GM18519 (cell line): Measurements from ENCODE around the gene AKAP12.

Source experiments
- ATAC-seq: cut with Tn5 transposase; IDR thresholded peaks from one replicate; pipeline ENCODE4 v1.9.1; 2021; ENCODE audit warnings: mild to moderate bottlenecking, moderate library complexity; ENCODE audit not compliant: unreplicated experiment, low FRiP score

Gene AKAP12

DNA sequence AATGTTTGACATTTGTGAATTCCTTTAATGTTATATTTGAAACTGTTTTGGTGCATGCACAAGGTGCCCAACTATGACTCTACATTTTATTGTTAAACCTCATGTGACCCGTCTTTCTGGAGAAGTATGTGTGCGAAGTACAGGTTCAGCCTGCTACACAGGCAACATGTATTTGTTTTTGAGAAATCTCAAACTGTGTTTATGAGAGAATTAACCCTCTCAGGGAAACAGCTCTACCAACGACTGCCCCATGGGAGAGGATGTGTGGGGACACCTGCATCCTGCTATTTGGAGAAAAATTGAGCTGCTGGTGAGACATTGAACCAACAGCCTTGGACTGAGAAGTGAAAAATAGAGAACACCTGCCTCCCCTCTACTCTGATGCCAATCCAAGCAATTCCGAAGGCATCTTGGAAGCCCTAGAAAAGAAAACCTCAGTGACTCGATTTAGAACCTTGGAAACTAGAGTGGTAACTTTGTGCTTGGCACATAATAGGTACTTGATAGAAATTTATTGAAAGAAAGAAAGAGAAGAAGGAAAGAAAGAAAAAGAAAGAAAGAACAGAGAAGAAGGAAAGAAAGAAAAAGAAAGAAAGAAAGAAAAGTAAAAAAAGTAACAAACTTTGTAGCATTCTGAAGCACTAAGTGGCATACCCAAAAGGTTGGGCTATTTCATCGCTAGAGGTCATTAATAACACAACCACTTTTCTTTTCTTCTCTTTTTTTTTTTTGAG is 2.9 kb upstream of the AKAP12 start:
- ATAC-seq, result no peak

DNA sequence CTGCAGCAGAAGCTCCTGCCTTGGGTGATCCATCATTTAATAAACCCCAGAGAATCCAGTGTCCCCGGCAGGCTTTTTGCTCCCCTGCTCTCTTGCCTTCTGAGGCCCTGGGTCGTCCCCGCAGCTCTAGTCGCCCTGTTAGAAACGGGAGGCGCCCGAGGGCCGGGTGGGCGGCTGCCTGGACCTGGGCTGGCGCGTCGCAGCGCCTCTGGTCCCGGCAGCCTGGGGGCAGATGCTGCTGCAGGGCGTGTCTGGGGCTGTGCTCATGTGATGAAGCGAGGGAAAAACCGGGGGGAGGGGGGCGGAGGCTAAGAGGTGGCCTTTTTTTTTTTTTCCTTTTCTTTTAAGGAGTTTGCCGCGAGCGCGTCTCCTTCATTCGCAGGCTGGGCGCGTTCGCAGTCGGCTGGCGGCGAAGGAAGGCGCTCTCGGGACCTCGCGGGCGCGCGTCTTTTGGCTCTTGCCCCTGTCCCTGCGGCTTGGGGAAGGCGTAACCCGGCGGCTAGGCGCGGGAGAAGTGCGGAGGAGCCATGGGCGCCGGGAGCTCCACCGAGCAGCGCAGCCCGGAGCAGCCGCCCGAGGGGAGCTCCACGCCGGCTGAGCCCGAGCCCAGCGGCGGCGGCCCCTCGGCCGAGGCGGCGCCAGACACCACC is 394 bp downstream of the AKAP12 start:
- ATAC-seq, result no peak

GRCh38 chr6:151240791-151241642 is 1.2 kb downstream of the AKAP12 start:
- ATAC-seq, result no peak

- ATAC-seq, result no peak
These were observed 2.1 kb downstream of the AKAP12 start for GRCh38 chr6:151241853-151242252.

- ATAC-seq, result no peak
These were observed 2.7 kb downstream of the AKAP12 start for GRCh38 chr6:151242420-151242861.

GRCh38 chr6:151243481-151243880 is 3.7 kb downstream of the AKAP12 start:
- no peak for ATAC-seq

DNA sequence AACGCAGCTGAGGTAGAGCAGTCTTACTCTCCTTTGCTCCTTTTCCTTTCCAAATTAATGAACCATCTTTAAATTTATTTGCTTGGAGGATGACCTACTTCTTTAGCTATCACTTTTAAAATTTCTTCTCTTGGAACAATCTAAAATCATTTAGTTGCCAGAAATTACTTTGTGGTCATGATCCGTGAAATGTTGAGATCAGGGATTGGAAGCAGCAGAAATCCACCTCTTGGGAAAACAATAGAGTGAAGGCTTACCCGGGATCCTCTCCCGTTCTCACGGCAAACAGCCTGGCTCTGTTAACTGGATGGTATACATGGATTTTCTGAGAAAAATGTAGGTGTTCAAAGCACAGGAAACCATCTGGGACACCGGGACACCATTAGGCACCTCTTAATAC is 7.7 kb downstream of the AKAP12 start:
- ATAC-seq, result no peak

- ATAC-seq, result no peak
These were observed 8.5 kb downstream of the AKAP12 start for GRCh38 chr6:151248295-151248694.

DNA sequence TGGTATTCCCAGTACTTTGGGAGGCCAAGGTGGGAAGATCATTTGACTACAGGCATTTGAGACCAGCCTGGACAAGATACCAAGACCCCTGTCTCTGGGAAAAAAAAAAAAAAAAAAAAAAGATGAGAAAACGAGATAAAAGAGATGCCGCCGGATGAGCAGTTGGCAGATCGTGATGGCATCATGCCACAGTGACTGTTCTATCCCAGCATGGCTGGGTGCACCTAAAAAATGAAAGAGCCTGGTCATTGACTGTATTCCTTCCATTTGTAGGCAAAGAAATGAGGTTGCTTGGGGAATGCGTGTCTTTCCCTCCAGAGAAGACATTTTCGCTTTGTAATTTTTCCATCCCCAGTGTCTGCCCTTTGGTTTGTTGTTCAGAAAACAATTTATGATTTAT is 12.9 kb downstream of the AKAP12 start:
- ATAC-seq, result no peak

DNA sequence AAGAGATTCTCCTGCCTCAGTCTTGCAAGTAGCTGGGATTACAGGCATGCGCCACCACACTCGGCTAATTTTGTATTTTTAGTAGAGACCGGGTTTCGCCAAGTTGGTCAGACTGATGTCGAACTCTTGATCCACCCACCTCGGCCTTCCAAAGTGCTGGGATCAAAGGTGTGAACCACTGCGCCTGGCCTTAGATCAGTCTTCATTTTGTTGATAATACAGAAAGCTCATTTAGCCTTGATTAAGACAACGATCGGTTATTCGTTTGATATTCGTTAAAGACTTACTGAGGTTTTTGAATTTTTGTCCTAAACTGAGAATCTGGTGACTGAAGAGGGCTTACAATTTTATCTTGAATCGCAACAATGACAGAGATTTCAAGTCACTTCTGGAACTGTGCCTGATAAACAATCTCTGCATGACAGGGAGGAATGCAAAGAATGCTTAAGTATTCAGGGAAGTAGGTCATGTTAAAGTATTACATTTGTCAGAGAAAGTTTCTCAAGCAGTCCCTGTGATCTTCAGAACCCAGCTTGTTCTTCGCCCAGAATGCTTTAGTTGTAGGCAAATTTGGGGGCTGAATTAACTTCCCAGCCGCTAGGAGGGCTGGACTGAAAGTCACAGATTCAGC is 14.8 kb downstream of the AKAP12 start:
- ATAC-seq, result no peak

DNA sequence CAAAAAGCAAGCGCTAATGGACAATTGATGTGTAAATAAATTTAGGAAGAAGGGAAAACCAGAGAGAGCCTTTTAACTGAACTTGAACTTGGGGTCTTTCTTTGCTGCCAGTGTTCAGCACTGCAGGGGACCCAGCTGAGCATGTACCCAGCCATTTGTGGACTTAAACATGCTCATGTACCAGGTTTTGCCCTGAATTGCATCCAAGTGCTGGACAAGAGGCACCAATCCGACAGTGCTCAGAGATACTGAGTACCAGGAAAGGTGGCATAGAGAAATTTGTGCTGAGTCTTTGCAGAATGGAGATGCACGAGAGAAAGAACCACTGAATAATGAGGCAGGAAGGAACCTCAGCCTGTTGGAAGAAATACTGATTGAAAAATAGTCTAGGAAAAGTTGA is 16.0 kb downstream of the AKAP12 start:
- no peak for ATAC-seq

- no peak for ATAC-seq
These were observed 18.2 kb downstream of the AKAP12 start for GRCh38 chr6:151257985-151258445.

DNA sequence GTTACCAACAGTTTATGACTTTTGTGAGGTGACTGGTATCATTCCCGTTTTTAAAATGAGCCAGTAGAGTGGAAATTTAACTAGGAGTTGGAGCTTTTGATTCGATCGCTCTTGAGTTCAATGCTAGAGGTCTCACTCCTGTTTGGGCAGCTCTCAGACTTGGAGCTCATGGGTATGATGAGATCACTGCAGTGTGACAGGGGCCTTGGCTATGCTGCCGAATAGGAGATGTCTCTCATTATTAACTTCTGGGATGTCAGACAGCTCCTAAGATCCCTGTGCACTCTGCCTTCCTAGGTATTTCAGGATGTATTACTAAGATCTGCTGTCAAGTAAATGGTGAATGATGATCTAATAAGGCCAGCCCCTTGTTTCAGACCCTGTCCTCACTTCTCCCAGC is 20.4 kb downstream of the AKAP12 start:
- ATAC-seq, result no peak

DNA sequence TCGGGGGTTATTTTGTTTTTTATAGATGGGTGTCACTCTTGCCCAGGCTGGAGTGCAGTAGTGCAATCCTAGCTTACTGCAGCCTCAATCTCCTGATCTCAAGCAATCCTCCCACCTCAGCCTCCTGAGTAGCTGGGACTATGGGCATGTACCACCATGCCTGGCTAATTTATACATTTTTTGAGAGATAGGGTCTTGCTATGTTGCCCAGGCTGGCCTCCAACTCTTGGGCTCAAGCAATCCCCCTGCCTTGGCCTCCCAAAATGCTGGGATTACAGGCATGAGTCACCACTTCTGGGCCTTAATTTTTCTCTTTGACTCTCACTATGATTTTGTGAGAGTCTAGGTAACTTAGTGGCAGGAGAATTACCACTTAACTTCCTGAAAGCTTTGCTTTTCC is 23.3 kb downstream of the AKAP12 start:
- ATAC-seq, result no peak

GRCh38 chr6:151263967-151264366 is 24.2 kb downstream of the AKAP12 start:
- no peak for ATAC-seq

GRCh38 chr6:151265282-151265681 is 25.5 kb downstream of the AKAP12 start:
- ATAC-seq, result no peak

DNA sequence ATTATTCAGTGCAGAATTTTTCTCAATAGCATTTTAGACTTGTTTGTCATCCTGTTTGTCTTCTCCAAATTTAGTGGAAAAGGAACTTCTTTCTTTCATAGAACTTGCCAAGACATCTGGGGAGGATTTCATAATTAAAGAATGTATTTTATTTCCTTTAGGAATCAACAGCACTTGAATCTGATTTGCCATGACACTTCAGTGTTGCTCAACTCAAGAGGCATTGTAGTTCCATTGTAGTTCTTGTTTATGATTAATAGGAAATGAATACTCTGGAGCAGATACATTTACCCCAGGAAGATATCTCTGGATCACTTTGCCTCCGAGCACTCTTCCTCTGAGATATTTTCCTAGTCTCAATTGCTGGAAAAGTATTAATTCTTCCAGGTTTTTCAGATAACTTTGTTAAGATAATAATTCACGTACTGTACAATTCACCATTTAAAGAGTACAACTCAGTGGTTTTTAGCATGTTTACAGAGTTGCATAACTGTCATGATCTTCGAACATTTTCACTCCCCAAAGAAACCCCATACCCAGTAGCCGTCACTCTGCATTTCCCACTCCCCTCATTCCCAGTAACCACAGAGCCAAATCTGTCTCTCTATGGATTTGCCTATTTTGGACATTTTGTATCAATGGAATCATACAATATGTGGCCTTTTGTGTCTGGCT is 29.7 kb downstream of the AKAP12 start:
- no peak for ATAC-seq

DNA sequence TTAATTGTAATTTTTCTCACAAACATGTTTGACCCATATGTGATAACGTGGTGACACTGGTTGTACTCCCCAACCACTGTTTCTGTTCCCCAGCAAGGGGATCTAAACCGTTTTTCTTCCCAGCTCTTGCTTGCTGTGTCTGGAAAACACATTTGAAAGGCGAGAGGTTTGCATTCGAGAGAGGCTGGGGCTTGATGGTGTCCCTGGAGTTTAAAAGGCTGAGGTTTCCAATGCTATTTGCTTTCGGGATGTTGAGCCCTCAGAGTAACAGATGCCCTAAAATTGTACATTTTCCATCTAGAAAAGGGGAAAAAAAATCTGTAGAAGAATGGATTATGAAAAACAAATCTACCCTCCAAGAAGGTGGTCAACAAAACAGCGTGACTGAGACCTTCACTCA is 35.4 kb downstream of the AKAP12 start:
- no peak for ATAC-seq

- no peak for ATAC-seq
These were observed 35.8 kb downstream of the AKAP12 start for GRCh38 chr6:151275566-151275965.

DNA sequence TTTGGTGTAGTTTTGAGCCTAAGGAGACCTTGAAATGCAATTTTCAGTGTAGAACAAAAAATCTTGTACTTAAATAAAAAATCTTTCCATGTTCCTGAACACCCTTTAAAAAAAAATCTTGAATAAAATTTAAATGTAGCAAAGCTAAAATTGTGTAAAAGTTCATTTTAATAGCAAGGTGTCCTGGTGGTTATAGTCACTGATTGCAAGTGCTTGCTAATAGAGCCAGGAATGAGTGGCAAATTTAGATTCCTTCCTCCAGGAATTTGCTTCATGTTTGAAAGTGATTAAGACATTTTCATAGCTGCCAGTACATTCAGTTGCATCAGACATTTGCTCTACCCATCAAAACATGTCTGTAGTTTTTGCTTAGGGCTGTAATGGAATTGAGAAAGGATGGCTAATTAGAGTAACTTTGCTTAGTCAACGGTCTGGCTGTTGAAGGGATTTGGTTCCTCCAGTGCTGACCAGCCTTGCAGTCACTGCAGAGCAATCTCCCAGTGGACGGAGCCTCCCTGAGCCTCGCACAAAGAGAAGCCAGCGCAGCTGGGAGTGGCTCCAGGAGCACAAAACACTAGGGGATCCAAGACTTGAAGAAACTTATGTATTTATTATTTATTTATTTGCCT is 36.5 kb downstream of the AKAP12 start:
- no peak for ATAC-seq
